Muscle layer of duodenum (tissue), 2 donors: ENCODE results near the gene ZC3H4.
"Not testable (repeated sequence)": the region's sequence is repeated elsewhere in the genome, so short reads cannot be mapped to it uniquely, and the experiment has no call there.

ENCODE experiments used
- H3K27ac ChIP-seq: one replicate; pipeline ENCODE4 v1.7.0; 2013; ENCODE audit warnings: mild to moderate bottlenecking, low read length
- H3K27me3 ChIP-seq: one replicate; pipeline ENCODE4 v1.7.0; 2013; ENCODE audit warnings: low read depth, mild to moderate bottlenecking, control low read depth, low read length
- H3K36me3 ChIP-seq, 2 donors: one replicate each; pipeline ENCODE4 v1.7.0; 2013; ENCODE audit warnings: low read length in 2 of 2, control low read depth in 1 of 2, mild to moderate bottlenecking in 1 of 2; ENCODE audit not compliant: insufficient read depth in 2 of 2, control insufficient read depth in 1 of 2
- H3K4me1 ChIP-seq, 2 donors: one replicate each; pipeline ENCODE4 v1.7.0; 2013; ENCODE audit warnings: low read length in 2 of 2, mild to moderate bottlenecking in 2 of 2, control low read depth in 1 of 2, moderate library complexity in 1 of 2; ENCODE audit not compliant: insufficient read depth in 2 of 2, control insufficient read depth in 1 of 2
- H3K4me3 ChIP-seq, 2 donors: one replicate each; pipeline ENCODE4 v1.7.0; 2013; ENCODE audit warnings: low read length in 2 of 2, low read depth in 1 of 2, mild to moderate bottlenecking in 1 of 2
- H3K9me3 ChIP-seq, 2 donors: one replicate each; pipeline ENCODE4 v1.7.0; 2013; ENCODE audit warnings: low read length in 2 of 2, control low read depth in 1 of 2, mild to moderate bottlenecking in 1 of 2; ENCODE audit not compliant: control insufficient read depth in 1 of 2
- donor health status: healthy.

Gene ZC3H4

GRCh38 chr19:47063874-47064273 is 49.7 kb downstream of the ZC3H4 start:
- Histone ChIP-seq H3K36me3 (peaks cover 15 to 42% of the 10 kb centered on the region in 2 donors), H3K9me3 (no peaks in the 10 kb centered on the region), H3K27ac (no peak overlapping the region)

GRCh38 chr19:47058621-47059022 is 55.0 kb downstream of the ZC3H4 start:
- no peaks in the 10 kb centered on the region for H3K9me3 ChIP-seq
- no peaks in the 10 kb centered on the region for H3K36me3 ChIP-seq
- H3K27ac ChIP-seq = no peak overlapping the region
- no peaks in the 10 kb centered on the region for H3K27me3 ChIP-seq
- H3K4me1 ChIP-seq = no peaks in the 10 kb centered on the region
- no peak overlapping the region for H3K4me3 ChIP-seq

More at GRCh38 chr19:47063874-47064273, 49.7 kb downstream of the ZC3H4 start:
- Histone ChIP-seq H3K4me3 (no peak overlapping the region), H3K27me3 (no peaks in the 10 kb centered on the region), H3K4me1 (no peaks in the 10 kb centered on the region)

GRCh38 chr19:47057328-47057727 is 56.2 kb downstream of the ZC3H4 start:
- Histone ChIP-seq H3K27me3 (no peaks in the 10 kb centered on the region), H3K36me3 (no peaks in the 10 kb centered on the region)

GRCh38 chr19:47056411-47056810 is 57.2 kb downstream of the ZC3H4 start:
- H3K27me3 ChIP-seq = no peaks in the 10 kb centered on the region
- H3K36me3 ChIP-seq = no peaks in the 10 kb centered on the region
- H3K4me3 ChIP-seq = no peak overlapping the region
- no peaks in the 10 kb centered on the region for H3K9me3 ChIP-seq
- no peak overlapping the region for H3K27ac ChIP-seq
- no peaks in the 10 kb centered on the region for H3K4me1 ChIP-seq

More at GRCh38 chr19:47057328-47057727, 56.2 kb downstream of the ZC3H4 start:
- Histone ChIP-seq H3K27ac (no peak overlapping the region), H3K4me3 (no peak overlapping the region), H3K4me1 (no peaks in the 10 kb centered on the region), H3K9me3 (no peaks in the 10 kb centered on the region)

GRCh38 chr19:47050562-47050961 is 63.0 kb downstream of the ZC3H4 start:
- not testable (repeated sequence) for H3K36me3 ChIP-seq, H3K27ac ChIP-seq, H3K4me1 ChIP-seq, H3K9me3 ChIP-seq, H3K4me3 ChIP-seq, H3K27me3 ChIP-seq

- H3K9me3 ChIP-seq = no peaks in the 10 kb centered on the region
- H3K27me3 ChIP-seq = no peaks in the 10 kb centered on the region
- peaks cover 0 to 4% of the 10 kb centered on the region in 2 donors for H3K36me3 ChIP-seq
- peaks cover 0 to 10% of the 10 kb centered on the region in 2 donors for H3K4me1 ChIP-seq
- no peak overlapping the region for H3K4me3 ChIP-seq
- H3K27ac ChIP-seq = no peak overlapping the region
Observed at GRCh38 chr19:47049307-47049700, 64.3 kb downstream of the ZC3H4 start.

- H3K4me3 ChIP-seq = peak overlapping the region; percentile 66 to 97
- H3K27ac ChIP-seq = no peak overlapping the region
- H3K36me3 ChIP-seq = peaks cover 0 to 4% of the 10 kb centered on the region in 2 donors
- H3K9me3 ChIP-seq = no peaks in the 10 kb centered on the region
- peaks cover 0 to 10% of the 10 kb centered on the region in 2 donors for H3K4me1 ChIP-seq
- H3K27me3 ChIP-seq = no peaks in the 10 kb centered on the region
Observed at GRCh38 chr19:47047763-47048405, 65.7 kb downstream of the ZC3H4 start.

GRCh38 chr19:47047272-47047762 is 66.3 kb downstream of the ZC3H4 start:
- Histone ChIP-seq H3K36me3 (peaks cover 0 to 4% of the 10 kb centered on the region in 2 donors), H3K4me1 (peaks cover 0 to 10% of the 10 kb centered on the region in 2 donors), H3K27me3 (no peaks in the 10 kb centered on the region), H3K27ac (no peak overlapping the region), H3K4me3 (peak overlapping the region; percentile 66 to 97), H3K9me3 (no peaks in the 10 kb centered on the region)

GRCh38 chr19:47045867-47046470 is 67.6 kb downstream of the ZC3H4 start:
- Histone ChIP-seq H3K4me1 (peaks cover 0 to 10% of the 10 kb centered on the region in 2 donors), H3K36me3 (peaks cover 0 to 4% of the 10 kb centered on the region in 2 donors), H3K9me3 (no peaks in the 10 kb centered on the region), H3K27me3 (no peaks in the 10 kb centered on the region), H3K27ac (no peak overlapping the region), H3K4me3 (no peak overlapping the region)

- Histone ChIP-seq H3K4me1 (peaks cover 0 to 10% of the 10 kb centered on the region in 2 donors), H3K27me3 (no peaks in the 10 kb centered on the region), H3K27ac (no peak overlapping the region), H3K9me3 (no peaks in the 10 kb centered on the region), H3K36me3 (peaks cover 0 to 4% of the 10 kb centered on the region in 2 donors), H3K4me3 (no peak overlapping the region)
Observed at GRCh38 chr19:47044946-47045866, 68.4 kb downstream of the ZC3H4 start.

- peaks cover 0 to 4% of the 10 kb centered on the region in 2 donors for H3K36me3 ChIP-seq
Observed at GRCh38 chr19:47040869-47041268, 72.7 kb downstream of the ZC3H4 start.

More at GRCh38 chr19:47040869-47041268, 72.7 kb downstream of the ZC3H4 start:
- H3K4me1 ChIP-seq = peaks cover 0 to 6% of the 10 kb centered on the region in 2 donors
- H3K27ac ChIP-seq = no peak overlapping the region
- no peaks in the 10 kb centered on the region for H3K27me3 ChIP-seq
- no peak overlapping the region for H3K4me3 ChIP-seq
- H3K9me3 ChIP-seq = no peaks in the 10 kb centered on the region
